GM21390 (cell line): ENCODE results near the gene CCDC73.
"Not testable (repeated sequence)": the region's sequence is repeated elsewhere in the genome, so short reads cannot be mapped to it uniquely, and the experiment has no call there.

Experiments
- ATAC-seq: cut with Tn5 transposase; IDR thresholded peaks from one replicate; pipeline ENCODE4 v1.9.1; 2021; ENCODE audit not compliant: unreplicated experiment

Gene CCDC73

DNA sequence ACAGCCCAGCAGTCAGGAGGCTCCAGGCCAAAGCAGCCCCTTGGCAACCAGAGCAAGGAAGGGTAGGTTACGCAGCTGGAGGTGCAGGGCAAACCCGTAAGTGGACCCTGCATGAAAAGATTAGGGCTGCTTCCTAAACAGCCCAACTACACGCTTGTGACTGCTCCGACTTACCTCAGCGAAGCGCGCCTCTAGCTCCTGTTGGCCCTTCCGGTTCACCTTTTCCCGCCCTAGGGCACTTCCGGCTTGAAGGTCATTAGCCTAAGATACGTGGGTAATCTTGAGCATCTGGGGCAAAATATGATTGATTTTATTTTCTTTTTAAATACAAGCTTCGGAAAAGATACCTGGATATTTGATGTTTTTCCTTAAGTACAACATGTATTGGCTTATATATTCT lies at the start of gene CCDC73:
TSS of gene CCDC73 (minus strand) at position 224 of the 400 bp plus-strand sequence. CDS start 34,419 bp downstream, outside the sequence.
- ATAC-seq: no peak

- no peak for ATAC-seq
Measured at GRCh38 chr11:32843544-32843943, 49.1 kb upstream of the CCDC73 start.

DNA sequence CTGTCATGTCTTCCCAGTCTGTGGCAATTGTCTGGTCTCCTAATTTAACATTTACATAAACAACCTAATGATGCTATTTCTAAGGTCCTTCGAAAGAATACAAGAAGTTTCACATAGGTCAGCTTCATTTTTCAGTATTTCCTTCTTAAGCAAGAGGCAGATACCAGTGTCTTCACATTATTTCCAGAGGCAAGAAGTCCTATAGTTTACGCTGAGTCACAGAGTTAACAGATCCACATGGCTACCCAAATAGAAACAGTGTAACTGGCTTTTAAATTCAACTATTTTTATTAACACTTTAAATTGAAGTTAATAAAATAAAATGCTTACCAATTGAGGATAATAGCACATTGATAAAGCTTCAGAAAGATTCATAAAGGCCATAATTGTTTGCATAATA lies 46.1 kb upstream of the CCDC73 start:
- no peak for ATAC-seq

DNA sequence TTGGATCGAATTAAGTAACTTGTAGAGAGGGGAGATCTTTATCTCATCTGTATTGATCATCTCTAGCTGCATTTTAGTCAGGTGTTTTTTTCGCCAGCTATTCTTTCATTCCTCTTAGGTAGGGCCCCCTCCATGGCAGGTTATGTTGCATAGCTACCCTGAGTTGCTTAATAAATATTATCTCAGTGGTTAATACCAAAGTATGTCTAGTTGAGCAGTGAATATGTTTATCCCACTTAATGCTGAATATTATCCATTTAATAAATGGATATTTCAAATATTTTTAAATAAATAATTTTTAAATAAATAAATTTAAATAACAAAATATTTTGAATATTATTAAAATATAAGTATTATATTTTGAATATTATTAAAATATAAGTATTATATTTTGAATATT lies 44.8 kb upstream of the CCDC73 start:
- no peak for ATAC-seq

GRCh38 chr11:32838505-32839274 lies 44.2 kb upstream of the CCDC73 start:
- ATAC-seq: no peak

DNA sequence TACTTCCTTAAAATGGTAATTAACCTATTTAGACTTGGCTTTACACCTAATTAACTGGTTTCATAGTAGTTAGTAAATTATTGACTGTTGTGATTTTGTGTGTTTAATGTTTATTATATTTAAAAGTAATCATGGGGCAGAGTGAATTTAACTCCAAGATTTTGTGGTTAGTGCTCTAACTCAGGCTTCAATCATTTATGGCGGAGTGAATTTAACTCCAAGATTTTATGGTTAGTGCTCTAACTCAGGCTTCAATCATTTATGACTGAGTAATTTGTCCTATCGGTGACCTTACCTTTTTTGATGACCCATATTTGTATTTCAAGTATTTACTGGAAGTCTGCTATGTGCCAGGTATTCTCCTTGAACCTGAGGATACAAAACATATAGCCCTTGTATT lies 42.5 kb upstream of the CCDC73 start:
- ATAC-seq: no peak

- no peak for ATAC-seq
Measured at GRCh38 chr11:32833921-32834320, 39.5 kb upstream of the CCDC73 start.

GRCh38 chr11:32831221-32831620 lies 36.8 kb upstream of the CCDC73 start:
- ATAC-seq: no peak

DNA sequence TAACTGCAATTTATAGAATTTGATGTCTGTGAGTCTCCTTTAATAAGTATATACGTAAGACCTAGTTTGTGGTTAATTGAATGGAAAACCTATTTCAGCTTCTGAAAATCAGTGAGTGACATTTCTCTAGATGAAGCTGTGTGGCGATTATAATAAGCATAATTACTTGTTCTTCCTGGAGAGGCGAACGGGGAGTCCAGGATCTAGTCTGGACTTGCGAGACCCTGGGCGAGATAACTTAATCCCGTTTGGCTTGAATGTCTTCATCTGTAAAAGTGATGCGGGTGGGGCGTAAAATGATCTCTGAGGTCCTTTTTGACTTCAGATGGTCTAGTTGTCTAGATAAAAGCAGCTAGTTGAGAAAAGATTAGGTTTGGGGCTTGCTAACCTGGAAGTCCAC lies 36.3 kb upstream of the CCDC73 start:
- ATAC-seq: no peak

GRCh38 chr11:32830413-32830738 lies 35.9 kb upstream of the CCDC73 start:
- no peak for ATAC-seq

- peak; percentile 81 for ATAC-seq
Measured at GRCh38 chr11:32829680-32830412, 35.4 kb upstream of the CCDC73 start, which contains the start of gene PRRG4. PRRG4 (plus strand) TSS chr11:32829927; CDS start chr11:32830530, 603 bp downstream.

- peak; percentile 40 for ATAC-seq
Measured at GRCh38 chr11:32829157-32829679, 34.8 kb upstream of the CCDC73 start.

GRCh38 chr11:32827276-32827675 lies 32.8 kb upstream of the CCDC73 start:
- ATAC-seq: no peak

GRCh38 chr11:32826113-32826512 lies 31.7 kb upstream of the CCDC73 start:
- no peak for ATAC-seq

DNA sequence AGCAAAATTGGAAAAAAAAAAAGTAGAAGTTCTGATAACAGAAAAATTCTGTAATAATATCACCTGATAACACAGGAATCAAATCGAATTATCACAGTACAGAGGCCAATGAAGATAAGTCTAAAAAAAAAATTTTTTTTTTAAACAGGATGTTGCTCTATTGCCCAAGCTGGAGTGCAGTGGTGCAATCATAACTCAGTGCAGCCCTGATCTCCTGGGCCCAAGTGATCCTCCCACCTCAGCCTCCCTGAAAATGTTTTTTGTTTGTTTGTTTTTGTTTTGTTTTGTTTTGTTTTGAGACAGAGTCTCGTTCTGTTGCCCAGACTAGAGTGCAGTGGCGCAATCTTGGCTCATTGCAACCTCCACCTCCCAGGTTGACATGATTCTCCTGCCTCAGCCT lies 29.2 kb upstream of the CCDC73 start:
- ATAC-seq: not testable (repeated sequence)

DNA sequence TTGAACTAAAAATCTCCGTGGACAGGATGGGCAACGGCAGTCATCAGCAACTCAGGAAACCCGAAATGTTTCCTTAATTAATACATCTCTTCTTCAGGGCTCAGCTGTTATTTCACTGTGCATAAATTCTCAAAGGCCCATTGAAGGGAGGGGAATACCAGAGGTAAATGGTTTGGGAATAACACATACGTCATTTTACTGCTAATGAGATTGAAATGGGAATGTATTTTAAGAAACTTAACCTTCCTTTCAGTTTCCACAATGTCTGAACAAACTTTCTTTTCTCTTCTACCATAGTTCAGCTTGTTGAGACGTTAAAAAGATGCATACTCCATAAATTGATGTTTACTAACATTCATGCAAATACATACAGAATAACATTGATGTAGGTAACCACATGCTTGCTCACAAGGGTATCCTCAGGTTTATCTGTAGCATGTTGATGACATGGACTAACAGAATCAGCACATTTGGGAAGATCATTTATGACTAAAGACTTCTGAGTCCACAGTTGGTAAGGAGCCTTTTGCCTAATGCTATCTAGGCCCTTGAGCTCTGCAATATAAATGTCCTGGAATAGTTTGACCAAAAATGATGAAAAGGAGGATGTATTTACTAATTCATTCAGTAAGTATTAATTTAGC lies 27.6 kb upstream of the CCDC73 start:
- no peak for ATAC-seq

DNA sequence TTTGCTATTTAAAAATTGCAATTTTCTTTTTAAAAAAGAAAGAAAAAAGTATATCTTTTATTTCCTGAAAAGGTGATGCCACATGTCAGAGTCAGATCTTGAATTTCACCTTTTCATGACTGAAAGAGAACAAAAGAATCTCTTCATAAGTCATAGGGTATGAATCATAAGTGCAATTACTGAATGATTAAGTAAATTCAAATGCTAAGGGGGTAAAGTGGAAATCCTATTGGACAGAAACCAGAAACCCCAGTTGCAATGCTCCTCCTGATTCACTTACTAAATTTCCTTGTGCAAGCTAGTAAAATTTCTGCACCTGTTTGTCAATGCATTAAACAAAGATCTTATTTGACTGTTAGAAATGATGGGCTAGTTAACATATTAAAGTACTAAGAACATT lies 27.1 kb upstream of the CCDC73 start:
- no peak for ATAC-seq

DNA sequence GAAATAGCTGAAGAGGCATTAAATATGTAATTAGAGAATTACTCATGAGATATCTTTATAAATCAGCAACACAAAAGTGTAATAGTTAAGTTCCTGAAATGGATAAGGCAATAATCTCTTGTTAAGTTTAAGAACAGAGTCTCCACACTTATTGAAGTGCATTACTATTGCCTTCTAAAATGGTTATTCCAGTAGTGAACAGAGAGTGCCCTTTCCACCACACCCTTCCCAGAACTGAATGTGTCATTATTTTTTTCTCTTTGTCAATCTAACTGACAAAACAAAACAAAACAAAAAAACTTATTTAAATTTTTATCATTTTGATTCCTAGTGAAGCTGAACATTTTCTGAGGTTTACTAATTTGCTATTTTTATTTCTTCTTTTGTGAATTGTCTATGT lies 26.0 kb upstream of the CCDC73 start:
- ATAC-seq: no peak

GRCh38 chr11:32819187-32819586 lies 24.7 kb upstream of the CCDC73 start:
- ATAC-seq: no peak

- no peak for ATAC-seq
Measured at GRCh38 chr11:32817852-32818183, 23.4 kb upstream of the CCDC73 start.

GRCh38 chr11:32817181-32817851 lies 22.9 kb upstream of the CCDC73 start:
- ATAC-seq: no peak
